ENCODE data around the gene TBC1D21. TPM values are rescaled to one million over a fixed set of nuclear protein-coding genes. Genes with fewer than 3 reads are reported as not detected.
"Not testable (repeated sequence)": the region's sequence is repeated elsewhere in the genome, so short reads cannot be mapped to it uniquely, and the experiment has no call there.

The TBC1D21 gene
- total RNA-seq, 1 experiment from 2014 or later: not detected

DNA sequence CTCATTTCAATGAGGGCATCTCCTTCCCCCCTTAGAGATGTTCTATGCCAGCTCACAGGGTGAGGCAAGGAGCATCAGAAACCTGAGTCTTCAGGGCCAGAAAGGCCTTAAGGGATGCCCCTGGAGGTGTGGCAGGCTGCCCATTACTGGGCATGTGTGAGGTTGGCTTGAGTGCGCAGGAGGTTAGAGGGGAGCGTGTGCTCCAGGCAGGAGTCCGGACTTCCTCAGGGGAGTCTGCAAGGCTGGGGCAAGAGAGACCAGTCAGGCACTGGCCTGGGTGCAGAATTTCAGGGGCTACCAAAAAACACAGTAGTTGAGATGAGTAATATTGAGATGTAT, 54.8 kb downstream of the TBC1D21 start:
- no peak for DNase-seq (ENCODE audit: low spot score)

DNA sequence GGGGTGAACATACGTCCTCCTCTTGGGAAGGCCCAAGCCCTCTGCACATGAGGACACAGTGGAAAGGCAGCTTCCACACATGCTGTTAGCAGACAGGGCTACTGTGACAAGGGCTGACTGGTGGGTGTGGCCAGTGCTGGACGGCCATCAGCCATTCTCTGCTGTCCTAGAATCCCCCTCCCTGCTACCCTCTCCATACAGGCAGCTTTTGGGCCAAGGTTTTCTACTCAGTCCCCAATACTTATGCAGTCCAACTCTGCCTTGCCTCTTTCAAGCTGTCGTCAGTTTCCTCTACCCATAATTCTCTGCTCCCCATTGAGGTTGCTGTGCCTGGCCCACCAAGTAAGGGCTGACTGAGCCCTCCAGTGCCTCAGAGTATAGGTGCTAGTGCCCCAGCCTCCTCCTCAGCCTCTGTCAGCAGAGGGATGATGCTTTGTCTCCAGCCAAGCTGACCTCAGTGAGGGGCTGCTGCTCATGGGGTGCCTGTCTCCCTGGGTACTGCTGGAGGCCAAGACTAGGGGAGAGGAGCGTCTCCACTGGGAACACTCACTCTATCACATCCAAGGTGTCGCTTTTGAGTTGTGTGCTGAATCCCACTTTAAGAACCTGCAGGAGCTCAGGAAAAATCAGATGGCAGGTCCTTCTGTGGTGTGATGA, 55.7 kb downstream of the TBC1D21 start:
- DNase-seq (ENCODE audit: low spot score): no peak

DNA sequence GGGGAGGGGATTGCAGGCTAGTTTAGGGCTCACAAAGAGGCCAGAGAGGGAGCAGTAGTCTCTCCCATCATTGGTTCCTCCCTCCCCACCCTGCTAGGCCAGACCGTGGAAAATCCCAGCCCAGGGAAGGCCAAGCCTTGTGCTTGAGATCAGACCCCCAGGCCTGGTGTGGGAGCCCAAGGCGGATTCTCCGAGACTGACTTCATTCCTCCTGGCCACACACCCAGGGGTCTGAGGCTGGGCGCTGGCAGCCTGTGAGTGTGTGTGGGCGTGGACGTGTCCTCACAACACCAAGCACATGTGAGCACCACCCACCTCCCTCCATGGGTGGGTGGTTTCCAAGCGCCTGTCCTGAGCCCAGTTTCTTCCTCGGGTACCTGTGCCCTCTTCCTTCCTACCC, 57.0 kb downstream of the TBC1D21 start:
- DNase-seq (ENCODE audit: low spot score): no peak

- no peak for DNase-seq (ENCODE audit: low spot score)
Observed at GRCh38 chr15:73930790-73931281, 57.5 kb downstream of the TBC1D21 start.

DNA sequence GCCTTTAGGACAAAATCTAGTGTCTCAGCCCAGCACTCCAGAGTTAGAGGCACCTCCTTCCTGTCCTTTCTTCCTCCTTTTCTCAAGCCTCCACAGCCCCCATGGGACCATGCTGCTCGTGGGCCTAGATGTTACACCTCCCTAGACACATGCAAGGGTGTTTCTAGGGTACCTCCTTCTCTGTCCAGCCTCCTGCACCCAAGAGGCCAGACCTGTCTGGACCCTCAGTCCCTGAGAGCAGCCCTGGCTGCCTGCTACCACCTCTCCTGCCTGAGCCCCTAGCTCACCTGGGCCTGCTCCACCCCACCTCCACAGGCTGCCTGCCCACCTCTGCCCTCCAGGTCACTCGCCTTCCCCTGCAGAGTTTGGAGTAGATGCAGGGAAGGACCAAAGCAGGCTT, 58.1 kb downstream of the TBC1D21 start:
- no peak for DNase-seq (ENCODE audit: low spot score)

DNA sequence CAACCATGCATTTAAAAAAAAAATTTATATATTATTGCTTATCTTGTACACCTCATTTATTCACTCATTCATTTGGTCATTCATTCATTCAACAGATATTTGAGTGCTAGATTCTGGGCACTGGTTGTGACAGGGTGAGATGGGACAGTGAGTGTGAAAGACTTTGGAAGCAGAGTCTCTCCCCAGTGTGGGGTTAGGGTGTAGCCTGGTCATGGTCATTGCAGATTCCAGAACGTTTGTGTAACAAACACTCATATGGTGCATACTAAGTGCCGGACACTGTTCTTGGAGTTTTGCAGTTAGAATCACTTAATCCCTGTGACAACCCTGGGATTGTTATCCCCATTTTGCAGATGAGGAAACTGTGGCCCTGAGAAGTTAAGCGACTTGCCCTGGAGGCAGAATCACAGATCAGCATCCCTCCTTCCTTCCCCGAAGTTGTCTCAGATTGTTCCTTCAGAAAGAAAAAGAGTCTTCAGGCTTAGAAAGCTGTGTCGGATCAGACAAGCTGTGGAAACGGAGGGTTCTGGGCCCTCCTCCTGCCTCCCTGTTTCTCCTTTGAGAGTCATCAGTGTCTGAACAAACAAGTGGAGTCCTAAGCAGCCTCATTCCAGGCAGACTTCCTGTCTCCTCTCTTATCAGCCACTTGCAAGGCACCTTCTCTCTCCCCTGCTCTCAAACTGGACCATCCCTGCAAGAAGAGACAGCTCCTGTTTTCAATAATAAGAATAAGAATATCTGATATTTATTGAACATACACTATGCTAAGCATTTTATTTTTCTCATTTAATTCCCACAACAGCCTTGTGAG, 59.2 kb downstream of the TBC1D21 start:
- no peak for DNase-seq (ENCODE audit: low spot score)

- no peak for DNase-seq (ENCODE audit: low spot score)
Observed at GRCh38 chr15:73934281-73934680, 60.9 kb downstream of the TBC1D21 start.

DNA sequence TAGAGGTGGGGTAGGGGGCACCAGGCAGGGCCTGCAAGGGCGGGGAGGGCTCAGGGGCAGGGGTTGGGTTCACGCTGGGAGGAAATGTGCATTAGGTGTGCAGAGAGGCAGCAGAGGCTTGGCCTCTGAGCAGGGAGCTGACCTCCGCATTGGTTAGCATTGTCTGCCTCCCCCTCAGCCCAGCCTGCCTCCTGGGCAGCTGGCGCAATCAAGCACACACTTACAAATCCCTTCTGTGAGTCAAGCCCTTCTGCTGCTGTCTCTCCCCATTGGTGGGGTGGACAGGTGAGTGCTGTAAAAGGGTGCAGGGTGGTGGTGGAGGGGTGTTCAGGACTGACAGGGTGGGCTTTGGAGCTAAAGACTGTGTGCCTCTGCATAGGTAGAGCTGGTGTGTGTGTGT, 62.2 kb downstream of the TBC1D21 start:
- no peak for DNase-seq (ENCODE audit: low spot score)

DNA sequence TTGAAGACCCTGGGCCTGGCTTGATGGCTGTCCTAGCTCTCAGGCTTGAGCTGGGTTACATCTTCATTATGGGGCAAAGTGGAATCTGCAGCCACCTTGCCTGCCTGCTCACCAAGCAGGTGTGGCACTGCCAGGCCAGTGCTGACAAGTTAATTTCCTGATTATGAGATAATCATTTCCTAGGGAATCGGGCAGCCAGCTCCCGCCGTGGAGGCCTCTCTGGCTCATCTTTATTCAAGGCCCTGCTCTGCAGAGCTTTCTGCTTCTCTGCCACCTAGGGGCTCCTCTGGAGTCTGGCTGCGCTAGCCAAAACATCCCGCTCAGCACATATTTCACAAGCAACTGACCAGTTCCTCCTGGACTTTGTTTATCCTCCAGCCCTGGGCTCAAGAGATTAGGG, 62.8 kb downstream of the TBC1D21 start:
- no peak for DNase-seq (ENCODE audit: low spot score)

GRCh38 chr15:73936588-73937290, 63.4 kb downstream of the TBC1D21 start:
- DNase-seq (ENCODE audit: low spot score): no peak

- no peak for DNase-seq (ENCODE audit: low spot score)
Observed at GRCh38 chr15:73937296-73937695, 63.9 kb downstream of the TBC1D21 start.

DNA sequence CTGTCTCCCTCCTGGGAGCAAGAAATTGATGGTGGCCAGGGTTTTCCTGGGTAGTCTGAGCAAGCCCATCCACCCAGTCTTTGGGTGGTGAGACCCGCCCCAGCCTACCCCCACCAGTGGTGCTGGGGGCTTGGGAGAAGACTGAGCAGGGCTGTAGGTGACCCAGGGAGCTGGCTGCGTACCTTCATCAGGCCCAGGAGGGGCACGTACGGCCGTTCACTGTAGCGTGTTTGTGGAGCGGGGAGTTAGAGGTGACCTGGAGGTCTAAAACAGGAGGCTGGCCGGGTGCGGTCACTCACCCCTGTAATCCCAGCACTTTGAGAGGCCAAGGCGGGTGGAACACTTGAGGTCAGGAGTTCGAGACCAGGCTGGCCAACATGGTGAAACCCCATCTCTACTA, 64.4 kb downstream of the TBC1D21 start:
- no peak for DNase-seq (ENCODE audit: low spot score)

- not testable (repeated sequence) for DNase-seq (ENCODE audit: low spot score)
Observed at GRCh38 chr15:73938516-73938915, 65.2 kb downstream of the TBC1D21 start.

Other genes starting within 250 kb of the TBC1D21 start
- gene NPTN, start 240.2 kb upstream of the TBC1D21 start, total RNA-seq (2014; rRNA removed; shearing (Covaris generic)): 178 and 199 TPM in 2 replicates
- 62.2 and 80.7 TPM in 2 replicates for gene CD276, start 189.2 kb upstream of the TBC1D21 start, total RNA-seq (2014; rRNA removed; shearing (Covaris generic))
- 0.35 and 0.72 TPM in 2 replicates for gene INSYN1, start 120.2 kb upstream of the TBC1D21 start, total RNA-seq (2014; rRNA removed; shearing (Covaris generic))
- gene LOXL1, start 52.9 kb downstream of the TBC1D21 start, total RNA-seq (2014; rRNA removed; shearing (Covaris generic)): 53.2 and 104 TPM in 2 replicates
- gene STOML1, start 118.7 kb downstream of the TBC1D21 start, total RNA-seq (2014; rRNA removed; shearing (Covaris generic)): 5.2 and 6.7 TPM in 2 replicates
- gene PML, start 121.2 kb downstream of the TBC1D21 start, total RNA-seq (2014; rRNA removed; shearing (Covaris generic)): 19.0 and 20.0 TPM in 2 replicates
- gene GOLGA6A, start 209.0 kb downstream of the TBC1D21 start, total RNA-seq (2014; rRNA removed; shearing (Covaris generic)): not detected in 2 replicates

Measured in H4 (cell line).